ENCODE measurements around the gene PTPN9.
"Not testable (repeated sequence)": the region's sequence is repeated elsewhere in the genome, so short reads cannot be mapped to it uniquely, and the experiment has no call there.

PTPN9 gene

DNA sequence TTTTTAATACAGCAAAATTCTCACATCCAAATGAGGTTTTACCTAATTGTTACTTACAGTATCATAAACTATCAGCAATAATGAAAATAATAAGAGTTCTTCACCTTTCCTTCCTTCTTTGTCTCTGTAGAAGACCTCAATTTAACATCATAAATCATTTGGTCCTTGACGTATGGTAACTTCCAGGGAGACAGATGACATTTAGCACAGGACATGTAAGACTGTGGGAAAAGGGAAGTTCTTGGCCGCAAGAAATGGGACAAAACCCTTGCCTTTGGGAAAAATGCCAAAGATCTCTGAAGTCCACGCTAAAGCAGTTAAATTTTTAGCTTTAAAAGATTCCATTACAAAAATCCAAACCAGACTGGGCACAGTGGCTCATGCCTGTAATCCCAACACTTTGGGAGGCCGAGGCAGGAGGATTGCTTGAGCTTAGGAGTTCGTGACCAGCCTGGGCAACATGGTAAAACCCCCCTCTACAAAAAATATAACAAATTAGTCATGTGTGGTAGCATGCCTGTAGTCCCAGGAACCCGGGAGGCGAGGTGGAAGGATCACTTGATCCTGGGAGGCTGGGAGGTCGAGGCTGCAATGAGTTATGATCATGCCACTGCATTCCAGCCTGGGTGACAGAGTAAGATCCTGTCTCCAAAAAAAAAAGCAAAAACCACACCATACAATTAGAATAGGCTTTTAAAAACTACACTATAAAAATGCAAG is 8.8 kb downstream of the PTPN9 start:
- Histone ChIP-seq H3K4me1 (ENCODE audit: insufficient read depth, low read length) (no peaks in the 10 kb centered on the region), H2AFZ (ENCODE audit: low read depth, low read length) (no peak overlapping the region), H3K9me3 (ENCODE audit: low read length) (no peaks in the 10 kb centered on the region), H3K27me3 (ENCODE audit: insufficient read depth, low read length) (no peaks in the 10 kb centered on the region), H3K36me3 (ENCODE audit: insufficient read depth, low read length) (peaks cover 10% of the 10 kb centered on the region), H3K4me3 (ENCODE audit: low read length) (no peak overlapping the region)

DNA sequence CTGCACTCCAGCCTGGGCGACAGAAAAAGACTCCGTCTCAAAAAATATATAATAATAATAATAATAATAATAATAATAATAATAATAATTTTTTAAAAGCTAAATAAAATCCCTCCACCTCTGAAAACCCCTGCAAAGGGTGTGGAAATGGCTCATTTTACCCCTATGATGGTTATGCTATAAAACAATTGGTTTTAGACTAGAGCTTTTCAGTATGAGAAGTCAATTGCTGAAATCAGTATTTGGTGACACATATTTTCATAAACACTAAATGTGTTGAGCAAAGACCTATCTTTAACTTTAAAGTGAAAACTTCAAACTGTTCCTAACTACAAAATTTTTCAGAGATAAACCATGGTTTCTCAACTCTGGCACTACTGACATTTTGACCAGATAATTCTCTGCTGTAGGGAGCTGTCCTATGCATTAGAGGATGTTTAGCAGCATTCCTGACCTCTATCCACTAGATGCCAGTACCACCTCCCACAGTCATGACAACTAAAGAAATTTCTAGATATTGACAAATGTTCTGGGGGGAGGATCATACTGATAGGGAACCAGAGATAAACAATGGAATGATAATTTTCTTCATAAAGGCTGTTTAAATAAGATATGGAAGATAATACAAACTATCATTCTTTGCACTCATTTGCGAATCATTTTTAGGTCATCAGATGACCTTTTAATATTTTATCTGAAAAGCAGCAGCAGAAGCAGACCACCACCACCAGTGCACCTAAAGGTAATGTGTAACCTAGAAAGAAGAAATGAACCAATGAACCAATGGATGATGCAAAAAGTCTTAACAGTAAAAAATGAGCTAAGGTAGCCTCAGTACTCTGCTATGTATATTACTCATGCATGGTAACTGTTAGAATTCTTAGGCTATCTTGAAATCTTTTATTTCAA is 13.8 kb downstream of the PTPN9 start:
- Histone ChIP-seq H3K27me3 (ENCODE audit: insufficient read depth, low read length) (no peaks in the 10 kb centered on the region), H3K9me3 (ENCODE audit: low read length) (no peaks in the 10 kb centered on the region), H2AFZ (ENCODE audit: low read depth, low read length) (no peak overlapping the region), H3K4me1 (ENCODE audit: insufficient read depth, low read length) (no peaks in the 10 kb centered on the region), H3K36me3 (ENCODE audit: insufficient read depth, low read length) (peaks cover 8% of the 10 kb centered on the region), H3K4me3 (ENCODE audit: low read length) (no peak overlapping the region)

- peaks cover 5% of the 10 kb centered on the region for H3K36me3 ChIP-seq (ENCODE audit: insufficient read depth, low read length)
- H3K4me1 ChIP-seq (ENCODE audit: insufficient read depth, low read length) = no peaks in the 10 kb centered on the region
- H3K9me3 ChIP-seq (ENCODE audit: low read length) = no peaks in the 10 kb centered on the region
- H3K4me3 ChIP-seq (ENCODE audit: low read length) = no peak overlapping the region
- H3K27me3 ChIP-seq (ENCODE audit: insufficient read depth, low read length) = no peaks in the 10 kb centered on the region
- H2AFZ ChIP-seq (ENCODE audit: low read depth, low read length) = no peak overlapping the region
Observed at GRCh38 chr15:75561888-75562287, 17.2 kb downstream of the PTPN9 start.

GRCh38 chr15:75559360-75559759 is 19.8 kb downstream of the PTPN9 start:
- not testable (repeated sequence) for H3K9me3 ChIP-seq (ENCODE audit: low read length); H3K4me1 ChIP-seq (ENCODE audit: insufficient read depth, low read length); H3K27me3 ChIP-seq (ENCODE audit: insufficient read depth, low read length); H2AFZ ChIP-seq (ENCODE audit: low read depth, low read length); H3K4me3 ChIP-seq (ENCODE audit: low read length); H3K36me3 ChIP-seq (ENCODE audit: insufficient read depth, low read length)

DNA sequence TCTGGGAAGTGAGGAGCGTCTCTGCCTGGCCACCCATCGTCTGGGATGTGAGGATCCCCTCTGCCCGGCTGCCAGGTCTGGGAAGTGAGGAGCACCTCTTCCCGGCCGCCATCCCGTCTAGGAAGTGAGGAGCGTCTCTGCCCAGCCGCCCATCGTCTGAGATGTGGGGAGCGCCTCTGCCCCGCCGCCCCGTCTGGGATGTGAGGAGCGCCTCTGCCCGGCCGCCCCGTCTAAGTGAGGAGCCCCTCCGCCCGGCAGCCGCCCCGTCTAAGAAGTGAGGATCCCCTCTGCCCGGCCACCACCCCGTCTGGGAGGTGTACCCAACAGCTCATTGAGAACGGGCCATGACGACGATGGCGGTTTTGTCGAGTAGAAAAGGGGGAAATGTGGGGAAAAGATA is 20.2 kb downstream of the PTPN9 start:
- H3K27me3 ChIP-seq (ENCODE audit: insufficient read depth, low read length); H3K4me3 ChIP-seq (ENCODE audit: low read length); H3K36me3 ChIP-seq (ENCODE audit: insufficient read depth, low read length); H2AFZ ChIP-seq (ENCODE audit: low read depth, low read length); H3K9me3 ChIP-seq (ENCODE audit: low read length); H3K4me1 ChIP-seq (ENCODE audit: insufficient read depth, low read length): not testable (repeated sequence)

DNA sequence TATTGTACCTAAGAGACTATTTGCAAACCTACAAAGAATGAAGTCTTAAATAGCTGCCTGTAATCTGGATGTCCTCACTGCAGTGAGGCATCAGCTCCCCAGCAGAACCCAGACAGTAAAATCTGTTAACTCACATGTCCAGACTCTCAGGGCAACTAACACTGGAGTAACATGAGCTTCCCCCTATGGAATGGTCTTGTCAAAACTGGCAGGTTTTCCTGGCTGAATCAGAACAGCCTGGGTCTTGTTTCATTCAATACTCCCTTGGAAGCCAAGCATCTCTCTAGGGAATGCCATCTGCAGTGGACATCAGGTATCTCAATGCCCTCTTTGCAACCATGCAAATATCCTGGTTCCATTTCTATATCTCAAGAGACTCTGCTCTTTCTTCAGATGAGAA is 24.4 kb downstream of the PTPN9 start:
- Histone ChIP-seq H2AFZ (ENCODE audit: low read depth, low read length) (no peak overlapping the region), H3K9me3 (ENCODE audit: low read length) (no peaks in the 10 kb centered on the region), H3K36me3 (ENCODE audit: insufficient read depth, low read length) (no peaks in the 10 kb centered on the region), H3K27me3 (ENCODE audit: insufficient read depth, low read length) (no peaks in the 10 kb centered on the region), H3K4me3 (ENCODE audit: low read length) (no peak overlapping the region), H3K4me1 (ENCODE audit: insufficient read depth, low read length) (no peaks in the 10 kb centered on the region)

DNA sequence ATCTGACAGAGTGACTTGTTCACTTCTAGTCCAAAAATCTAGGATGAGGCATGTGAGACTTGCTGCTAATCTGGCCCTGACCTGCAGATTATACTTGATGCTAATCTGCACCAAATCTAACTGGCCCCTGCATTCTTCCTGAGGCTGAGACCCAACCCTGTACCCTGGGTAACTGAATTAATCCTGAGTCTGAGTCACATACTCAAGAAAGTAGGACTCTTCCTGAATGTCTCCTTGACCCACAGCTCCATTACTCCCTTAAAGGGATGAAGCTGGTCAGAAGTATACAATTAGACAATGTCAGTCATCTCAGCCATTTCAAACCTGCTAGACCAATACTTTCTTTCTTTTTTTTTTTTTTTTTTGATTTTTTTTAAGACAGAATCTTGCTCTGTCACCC is 25.5 kb downstream of the PTPN9 start:
- Histone ChIP-seq H3K4me3 (ENCODE audit: low read length) (no peak overlapping the region), H3K9me3 (ENCODE audit: low read length) (no peaks in the 10 kb centered on the region), H3K27me3 (ENCODE audit: insufficient read depth, low read length) (no peaks in the 10 kb centered on the region), H3K4me1 (ENCODE audit: insufficient read depth, low read length) (no peaks in the 10 kb centered on the region), H3K36me3 (ENCODE audit: insufficient read depth, low read length) (no peaks in the 10 kb centered on the region), H2AFZ (ENCODE audit: low read depth, low read length) (no peak overlapping the region)

DNA sequence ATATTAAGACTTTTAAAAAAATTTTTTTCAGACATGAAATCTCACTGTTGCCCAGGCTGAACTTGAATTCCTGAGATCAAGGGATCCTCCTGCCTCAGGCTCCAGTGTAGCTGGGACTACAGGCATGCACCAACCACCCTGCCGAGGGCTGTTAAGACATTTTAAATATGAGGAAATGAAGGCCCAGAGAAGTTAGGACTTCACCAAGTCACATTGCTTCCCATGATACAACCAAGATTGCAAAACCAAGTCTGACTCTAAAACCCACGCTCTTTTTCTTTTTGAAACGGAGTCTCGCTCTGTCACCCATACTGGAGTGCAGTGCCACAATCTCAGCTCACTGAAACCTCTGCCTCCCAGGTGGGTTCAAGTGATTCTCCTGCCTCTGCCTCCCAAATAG is 28.0 kb downstream of the PTPN9 start:
- Histone ChIP-seq H3K36me3 (ENCODE audit: insufficient read depth, low read length) (no peaks in the 10 kb centered on the region), H3K4me3 (ENCODE audit: low read length) (no peak overlapping the region), H3K9me3 (ENCODE audit: low read length) (no peaks in the 10 kb centered on the region), H3K27me3 (ENCODE audit: insufficient read depth, low read length) (no peaks in the 10 kb centered on the region), H2AFZ (ENCODE audit: low read depth, low read length) (no peak overlapping the region), H3K4me1 (ENCODE audit: insufficient read depth, low read length) (no peaks in the 10 kb centered on the region)

DNA sequence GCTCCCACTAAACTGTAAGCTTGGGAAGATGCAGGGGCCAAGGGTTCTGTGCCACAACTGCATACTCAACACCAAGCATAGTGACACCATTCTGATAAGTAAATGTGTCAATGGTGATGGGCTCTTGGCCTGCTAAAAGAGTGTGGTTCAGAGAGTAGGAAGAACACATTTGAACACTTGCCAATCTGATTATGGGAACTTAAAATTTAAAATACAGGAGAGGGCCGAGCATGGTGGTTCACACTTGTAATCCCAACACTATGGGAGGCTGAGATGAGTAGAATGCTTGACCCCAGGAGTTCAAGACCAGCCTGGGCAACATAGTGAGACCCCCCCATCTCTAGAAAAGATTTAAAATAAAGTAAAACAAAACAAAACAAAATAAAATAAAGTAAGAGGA is 34.1 kb downstream of the PTPN9 start:
- H3K9me3 ChIP-seq (ENCODE audit: low read length) = no peaks in the 10 kb centered on the region
- H2AFZ ChIP-seq (ENCODE audit: low read depth, low read length) = no peak overlapping the region
- H3K4me3 ChIP-seq (ENCODE audit: low read length) = no peak overlapping the region
- H3K36me3 ChIP-seq (ENCODE audit: insufficient read depth, low read length) = peaks cover 8% of the 10 kb centered on the region
- H3K27me3 ChIP-seq (ENCODE audit: insufficient read depth, low read length) = no peaks in the 10 kb centered on the region
- H3K4me1 ChIP-seq (ENCODE audit: insufficient read depth, low read length) = no peaks in the 10 kb centered on the region

DNA sequence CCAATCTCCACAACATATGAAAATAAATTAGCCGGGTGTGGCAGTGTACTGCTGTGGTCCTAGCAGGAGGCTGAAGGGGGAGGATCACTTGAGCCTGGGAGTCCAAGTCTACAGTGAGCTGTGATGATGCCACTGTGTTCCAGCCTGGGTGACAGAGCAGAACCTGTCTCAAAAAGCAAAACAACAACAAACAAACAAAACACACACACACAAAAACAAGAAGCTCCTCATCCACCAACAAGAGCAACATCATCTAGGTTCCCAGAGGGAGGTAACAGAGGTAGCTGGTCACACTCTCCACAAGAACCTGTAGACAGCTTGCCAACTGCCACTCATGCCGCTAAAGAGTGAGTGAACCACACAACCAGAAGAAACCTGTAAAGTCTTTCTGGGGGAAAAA is 34.8 kb downstream of the PTPN9 start:
- Histone ChIP-seq H3K4me1 (ENCODE audit: insufficient read depth, low read length) (no peaks in the 10 kb centered on the region), H2AFZ (ENCODE audit: low read depth, low read length) (no peak overlapping the region), H3K9me3 (ENCODE audit: low read length) (no peaks in the 10 kb centered on the region), H3K27me3 (ENCODE audit: insufficient read depth, low read length) (no peaks in the 10 kb centered on the region), H3K4me3 (ENCODE audit: low read length) (no peak overlapping the region), H3K36me3 (ENCODE audit: insufficient read depth, low read length) (peaks cover 8% of the 10 kb centered on the region)

- H3K36me3 ChIP-seq (ENCODE audit: insufficient read depth, low read length); H3K4me3 ChIP-seq (ENCODE audit: low read length); H3K27me3 ChIP-seq (ENCODE audit: insufficient read depth, low read length); H3K4me1 ChIP-seq (ENCODE audit: insufficient read depth, low read length); H3K9me3 ChIP-seq (ENCODE audit: low read length); H2AFZ ChIP-seq (ENCODE audit: low read depth, low read length): not testable (repeated sequence)
Observed at GRCh38 chr15:75542949-75543545, 36.1 kb downstream of the PTPN9 start.

GRCh38 chr15:75542386-75542797 is 36.7 kb downstream of the PTPN9 start:
- Histone ChIP-seq H3K36me3 (ENCODE audit: insufficient read depth, low read length) (peaks cover 8% of the 10 kb centered on the region), H2AFZ (ENCODE audit: low read depth, low read length) (no peak overlapping the region), H3K9me3 (ENCODE audit: low read length) (no peaks in the 10 kb centered on the region), H3K4me1 (ENCODE audit: insufficient read depth, low read length) (no peaks in the 10 kb centered on the region), H3K4me3 (ENCODE audit: low read length) (no peak overlapping the region), H3K27me3 (ENCODE audit: insufficient read depth, low read length) (no peaks in the 10 kb centered on the region)

DNA sequence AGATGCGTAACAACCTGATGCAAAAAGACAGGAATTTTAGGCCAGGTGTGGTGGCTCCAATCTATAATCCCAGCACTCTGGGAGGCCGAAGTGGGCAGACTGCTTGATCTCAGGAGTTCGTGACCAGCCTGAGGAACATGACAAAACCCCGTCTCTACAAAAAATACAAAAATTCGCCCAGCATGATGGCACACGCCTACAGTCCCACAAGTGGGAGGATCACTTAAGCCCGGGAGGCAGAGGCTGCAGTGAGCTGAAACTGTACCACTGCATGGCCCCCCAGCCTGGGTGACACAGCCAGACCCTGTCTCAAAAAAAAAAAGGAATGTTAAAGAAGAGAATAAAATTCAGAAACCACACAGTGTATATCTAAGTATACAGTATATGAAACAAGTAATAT is 40.7 kb downstream of the PTPN9 start:
- Histone ChIP-seq H3K36me3 (ENCODE audit: insufficient read depth, low read length) (no peaks in the 10 kb centered on the region), H3K9me3 (ENCODE audit: low read length) (no peaks in the 10 kb centered on the region), H3K4me1 (ENCODE audit: insufficient read depth, low read length) (no peaks in the 10 kb centered on the region), H2AFZ (ENCODE audit: low read depth, low read length) (no peak overlapping the region), H3K27me3 (ENCODE audit: insufficient read depth, low read length) (no peaks in the 10 kb centered on the region), H3K4me3 (ENCODE audit: low read length) (no peak overlapping the region)

Data from neuron (in vitro differentiated cells).